Lung (tissue), 12 donors: ENCODE measurements around the gene AK9. TPM values are rescaled to one million over a fixed set of nuclear protein-coding genes. Genes with fewer than 3 reads are reported as not detected.
"Not testable (repeated sequence)": the region's sequence is repeated elsewhere in the genome, so short reads cannot be mapped to it uniquely, and the experiment has no call there.

Source experiments
- ATAC-seq: fragments of 200-7000 bp; cut with Tn5 transposase; one replicate; pipeline ENCODE4 v1.9.1; 2020; ENCODE audit warnings: moderate number of reproducible peaks; ENCODE audit not compliant: insufficient read depth, low FRiP score
- DNase-seq, 3 donors: peaks; one replicate each; pipeline ENCODE4 v3.0.0-alpha.2; 2013 to 2017
- H3K27ac ChIP-seq, 2 donors: one replicate each; pipeline ENCODE4 v1.5.1; 2013; ENCODE audit warnings: mild to moderate bottlenecking in 2 of 2, moderate library complexity in 2 of 2, control low read depth in 1 of 2, inconsistent platforms in 1 of 2, low read depth in 1 of 2, low read length in 1 of 2
- H3K27me3 ChIP-seq, 3 donors: one replicate each; pipeline ENCODE4 v1.5.1; 2013; ENCODE audit warnings: low read length in 2 of 3; ENCODE audit not compliant: control insufficient read depth in 3 of 3, insufficient read depth in 3 of 3
- H3K36me3 ChIP-seq, 4 donors: one replicate each; pipeline ENCODE4 v1.5.1; 2013; ENCODE audit warnings: low read length in 4 of 4, mild to moderate bottlenecking in 1 of 4, moderate library complexity in 1 of 4; ENCODE audit not compliant: control insufficient read depth in 4 of 4, insufficient read depth in 4 of 4
- H3K4me1 ChIP-seq, 5 donors: one replicate each; pipeline ENCODE4 v1.5.1; 2013; ENCODE audit warnings: low read length in 5 of 5, mild to moderate bottlenecking in 2 of 5, moderate library complexity in 1 of 5; ENCODE audit not compliant: control insufficient read depth in 5 of 5, insufficient read depth in 5 of 5
- H3K4me3 ChIP-seq: one replicate; pipeline ENCODE4 v1.5.1; 2013; ENCODE audit warnings: mild to moderate bottlenecking, control low read depth, moderate library complexity
- H3K9ac ChIP-seq, 2 donors: one replicate each; pipeline ENCODE4 v1.5.1; 2013; ENCODE audit warnings: low read length in 2 of 2, control low read depth in 1 of 2; ENCODE audit not compliant: insufficient read depth in 1 of 2
- H3K9me3 ChIP-seq, 4 donors: one replicate each; pipeline ENCODE4 v1.5.1; 2013; ENCODE audit warnings: low read length in 3 of 4, mild to moderate bottlenecking in 1 of 4, moderate library complexity in 1 of 4; ENCODE audit not compliant: control insufficient read depth in 4 of 4, insufficient read depth in 3 of 4
- WGBS, 2 donors: extraction: QIAGEN DNeasy Blood & Tissue Kit; methylation state at CpG; one replicate each; pipeline ENCODE4 v1.1.7; 2013; 5-methylcytosine and 5-hydroxymethylcytosine counted together
- polyA plus RNA-seq, 2 donors: library from polyadenylated mRNA; stranded (reverse); fragments of 200-250 nt; gene quantifications; one replicate each; pipeline ENCODE4 v1.2.1, GENCODE V29; 2013
- total RNA-seq, 2 donors: library from RNA; depleted of rRNA in 1 of 2; stranded (reverse); fragments of >200 nt in 1 of 2; gene quantifications; one replicate each; pipeline ENCODE4 v1.2.1, GENCODE V29; 2014 to 2021
- TF ChIP-seq, protein P1 (sequence below): IDR thresholded peaks from 2 replicates; pipeline ENCODE4 v1.5.1; 2012; ENCODE audit warnings: mild to moderate bottlenecking; ENCODE audit errors: control extremely low read depth, extremely low read depth
- donor health status: control.
- donor health status: control.
- donor health status: Bipolar disorder and iron deficiency.
- donor health status: healthy.
- donor health status: DM: yes; HTN: yes; CAD: no.

Gene AK9
- total and polyA plus RNA-seq, 4 donors, result 4.1 to 26.3 (median 7.2) TPM

DNA sequence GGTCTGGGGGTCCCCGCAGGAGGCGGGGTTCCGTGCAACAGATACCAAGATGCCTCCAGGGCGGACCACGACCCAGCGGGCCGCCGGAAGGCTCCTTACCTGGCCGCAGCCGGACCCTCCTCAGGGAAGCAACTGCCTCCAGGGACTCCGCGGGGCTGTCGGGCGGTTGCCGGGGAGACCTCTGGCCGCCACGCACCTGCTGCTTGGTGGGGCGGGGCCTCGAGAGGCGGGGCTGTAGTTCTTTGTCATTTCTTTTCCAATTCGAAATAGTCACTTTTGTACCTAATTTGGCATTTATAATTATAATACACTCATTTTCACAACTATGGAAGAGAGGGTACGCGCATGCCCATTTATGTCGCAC lies 647 bp downstream of the AK9 start:
- ATAC-seq, result peak; percentile 43
- WGBS, 2 donors, result 0 to 1% methylated on average over 24 of the region's 24 CpGs
- Histone ChIP-seq H3K9ac (peak overlapping the region; percentile 81 to 97), H3K27me3 (no peaks in the 10 kb centered on the region), H3K27ac (peak overlapping the region; percentile 91 to 95), H3K4me1 (peaks cover 0 to 16% (median 0%) of the 10 kb centered on the region in 5 donors), H3K36me3 (no peaks in the 10 kb centered on the region), H3K4me3 (peak overlapping the region; percentile 87), H3K9me3 (no peaks in the 10 kb centered on the region)
- TF ChIP-seq, protein P1, sequence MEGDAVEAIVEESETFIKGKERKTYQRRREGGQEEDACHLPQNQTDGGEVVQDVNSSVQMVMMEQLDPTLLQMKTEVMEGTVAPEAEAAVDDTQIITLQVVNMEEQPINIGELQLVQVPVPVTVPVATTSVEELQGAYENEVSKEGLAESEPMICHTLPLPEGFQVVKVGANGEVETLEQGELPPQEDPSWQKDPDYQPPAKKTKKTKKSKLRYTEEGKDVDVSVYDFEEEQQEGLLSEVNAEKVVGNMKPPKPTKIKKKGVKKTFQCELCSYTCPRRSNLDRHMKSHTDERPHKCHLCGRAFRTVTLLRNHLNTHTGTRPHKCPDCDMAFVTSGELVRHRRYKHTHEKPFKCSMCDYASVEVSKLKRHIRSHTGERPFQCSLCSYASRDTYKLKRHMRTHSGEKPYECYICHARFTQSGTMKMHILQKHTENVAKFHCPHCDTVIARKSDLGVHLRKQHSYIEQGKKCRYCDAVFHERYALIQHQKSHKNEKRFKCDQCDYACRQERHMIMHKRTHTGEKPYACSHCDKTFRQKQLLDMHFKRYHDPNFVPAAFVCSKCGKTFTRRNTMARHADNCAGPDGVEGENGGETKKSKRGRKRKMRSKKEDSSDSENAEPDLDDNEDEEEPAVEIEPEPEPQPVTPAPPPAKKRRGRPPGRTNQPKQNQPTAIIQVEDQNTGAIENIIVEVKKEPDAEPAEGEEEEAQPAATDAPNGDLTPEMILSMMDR, result no peak
- DNase-seq, result peak; percentile 57 to 60 (median 58)

DNA sequence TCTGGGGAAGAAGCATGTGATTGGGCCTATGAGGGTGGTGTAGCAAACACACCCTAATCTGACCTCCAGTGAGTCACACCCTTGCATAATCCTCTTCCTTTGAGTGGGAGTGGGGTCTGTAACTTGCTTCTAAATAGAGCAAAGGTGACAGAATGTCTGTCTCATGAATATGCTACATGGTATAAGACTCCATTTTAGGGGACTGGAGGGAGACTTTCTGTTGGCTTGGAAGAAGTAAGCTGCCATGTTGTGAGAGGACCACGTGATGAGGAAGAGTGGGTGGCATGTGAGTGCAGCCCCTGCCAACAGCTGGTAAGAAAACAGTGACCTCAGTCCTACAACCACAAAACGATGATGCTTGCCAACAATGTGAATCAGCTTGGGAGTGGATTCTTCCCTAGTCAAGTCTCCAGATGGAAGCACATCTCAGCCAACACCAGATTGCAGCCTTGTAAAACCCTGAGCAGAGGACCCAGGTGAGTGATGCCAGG lies 3.7 kb downstream of the AK9 start:
- ATAC-seq (no peak), DNase-seq (no peak)
- TF ChIP-seq, protein P1, result no peak
- Histone ChIP-seq H3K9ac (no peak overlapping the region), H3K4me3 (no peak overlapping the region), H3K36me3 (no peaks in the 10 kb centered on the region), H3K9me3 (no peaks in the 10 kb centered on the region), H3K27me3 (no peaks in the 10 kb centered on the region), H3K27ac (no peak overlapping the region), H3K4me1 (peaks cover 0 to 15% (median 0%) of the 10 kb centered on the region in 5 donors)
- WGBS, 2 donors, result 45 to 56% methylated on average over 2 of the region's 2 CpGs

DNA sequence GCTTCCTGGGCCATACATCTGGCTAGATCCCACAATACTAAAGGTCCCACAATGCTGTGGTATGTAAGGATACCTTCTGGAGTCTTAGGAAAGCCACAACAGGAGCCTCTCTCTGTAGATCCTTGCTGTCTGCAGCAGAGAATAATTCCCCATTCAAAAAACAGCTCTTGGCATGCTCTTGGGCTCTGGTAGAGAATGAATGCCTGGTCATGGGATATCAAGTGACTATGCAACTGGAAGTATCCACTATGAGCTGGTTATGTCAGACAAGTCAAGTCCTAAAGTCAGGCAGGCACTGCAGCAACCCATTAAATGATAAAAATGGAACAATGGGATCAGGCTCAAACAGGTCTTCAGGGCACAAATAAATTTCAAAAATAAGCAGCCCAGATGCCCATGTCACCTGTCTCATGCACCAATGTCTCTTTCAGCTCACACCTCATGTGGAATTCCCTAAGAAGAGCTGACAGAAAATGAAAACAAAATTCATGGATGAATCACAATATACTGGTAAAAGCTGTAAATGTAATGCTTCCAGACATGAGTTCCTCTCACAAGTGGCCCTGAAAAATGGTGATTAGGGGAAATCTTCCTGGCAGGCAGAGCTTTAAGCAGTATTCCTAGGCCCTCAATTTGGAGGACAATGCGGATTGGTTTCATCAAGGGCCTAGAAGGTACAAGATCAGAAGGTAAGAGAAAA lies 4.3 kb downstream of the AK9 start:
- Histone ChIP-seq H3K9ac (no peak overlapping the region), H3K4me3 (no peak overlapping the region), H3K9me3 (no peaks in the 10 kb centered on the region), H3K27me3 (no peaks in the 10 kb centered on the region), H3K4me1 (peaks cover 0 to 9% (median 0%) of the 10 kb centered on the region in 5 donors), H3K27ac (no peak overlapping the region), H3K36me3 (no peaks in the 10 kb centered on the region)
- no peak for DNase-seq
- ATAC-seq, result no peak
- WGBS, 2 donors, result 95 to 100% methylated on average over 1 of the region's 1 CpG
- TF ChIP-seq, protein P1, result no peak

DNA sequence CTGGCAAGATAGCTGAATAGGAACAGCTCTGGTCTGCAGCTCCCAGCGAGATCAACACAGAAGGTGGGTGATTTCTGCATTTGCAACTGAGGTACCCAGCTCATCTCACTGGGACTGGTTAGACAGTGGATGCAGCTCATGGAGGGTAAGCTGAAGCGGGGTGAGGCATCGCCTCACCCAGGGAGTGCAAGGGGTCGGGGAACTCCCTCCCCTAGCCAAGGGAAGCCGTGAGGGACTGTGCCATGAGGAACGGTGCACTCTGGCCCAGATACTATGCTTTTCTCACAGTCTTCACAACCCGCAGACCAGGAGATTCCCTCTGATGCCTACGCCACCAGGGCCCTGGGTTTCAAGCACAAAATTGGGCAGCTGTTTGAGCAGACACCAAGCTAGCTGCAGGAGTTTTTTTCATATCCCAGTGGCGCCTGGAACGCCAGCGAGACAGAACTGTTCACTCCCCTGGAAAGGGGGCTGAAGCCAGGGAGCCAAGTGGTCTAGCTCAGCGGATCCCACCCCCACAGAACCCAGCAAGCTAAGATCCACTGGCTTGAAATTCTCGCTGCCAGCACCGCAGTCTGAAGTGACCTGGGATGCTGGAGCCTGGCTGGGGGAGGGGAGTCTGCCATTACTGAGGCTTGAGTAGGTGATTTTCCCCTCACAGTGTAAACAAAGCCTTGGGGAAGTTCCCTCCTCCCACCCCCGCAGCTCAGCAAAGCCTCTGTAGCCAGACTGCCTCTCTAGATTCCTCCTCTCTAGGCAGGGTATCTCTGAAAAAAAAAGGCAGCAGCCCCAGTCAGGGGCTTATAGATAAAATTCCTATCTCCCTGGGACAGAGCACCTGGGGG lies 12.1 kb downstream of the AK9 start:
- H3K4me3 ChIP-seq, H3K36me3 ChIP-seq, H3K27me3 ChIP-seq, H3K9me3 ChIP-seq, H3K27ac ChIP-seq, H3K9ac ChIP-seq, H3K4me1 ChIP-seq: not testable (repeated sequence)
- DNase-seq, result peak; percentile 24 to 59 (median 53)
- ATAC-seq, result peak; percentile 69
- 64 to 78% methylated on average over 14 to 15 of the region's 15 CpGs for WGBS, 2 donors
